Right lobe of liver (tissue), 6 donors: Measurements from ENCODE around the gene PDCD11. TPM values are rescaled to one million over a fixed set of nuclear protein-coding genes. Genes with fewer than 3 reads are reported as not detected.

Experiments
- ATAC-seq, 4 donors: fragments of 200-7000 bp; cut with Tn5 transposase; one replicate each; pipeline ENCODE4 v1.9.1; 2020; ENCODE audit warnings: mild to moderate bottlenecking in 4 of 4, moderate library complexity in 4 of 4
- DNase-seq, 3 donors: peaks; one replicate each; pipeline ENCODE4 v3.0.0-alpha.2; 2020
- H3K27ac ChIP-seq, 3 donors: fragments of 200-600 bp; one replicate each; pipeline ENCODE4 v1.8.0; 2022
- H3K27me3 ChIP-seq, 2 donors: fragments of 200-600 bp; one replicate each; pipeline ENCODE4 v1.8.0; 2022
- H3K36me3 ChIP-seq, 4 donors: fragments of 200-600 bp; sonication (generic) in 1 of 4; one replicate each; pipeline versions ENCODE4 v1.5.1 to v1.8.0; 2017 to 2022; ENCODE audit warnings: control low read depth in 1 of 4
- H3K4me1 ChIP-seq, 4 donors: fragments of 200-600 bp; sonication (generic) in 1 of 4; one replicate each; pipeline versions ENCODE4 v1.5.1 to v1.8.0; 2017 to 2022; ENCODE audit warnings: control low read depth in 1 of 4
- H3K4me3 ChIP-seq, 3 donors: fragments of 200-600 bp; one replicate each; pipeline ENCODE4 v1.8.0; 2022
- H3K9me3 ChIP-seq, 4 donors: fragments of 200-600 bp; sonication (generic) in 1 of 4; one replicate each; pipeline versions ENCODE4 v1.5.1 to v1.8.0; 2017 to 2022; ENCODE audit warnings: control low read depth in 1 of 4
- POLR2A ChIP-seq: fragments of 450-650 bp; IDR thresholded peaks from one replicate; pipeline ENCODE4 v1.6.1; 2017; ENCODE audit warnings: antibody characterized with exemption, mild to moderate bottlenecking
- WGBS: methylation state at CpG from one replicate; pipeline ENCODE4 v1.1.6; 2018; ENCODE audit warnings: low coverage, low lambda C conversion rate; ENCODE audit not compliant: insufficient coverage; ENCODE audit errors: missing lambda C conversion rate; 5-methylcytosine and 5-hydroxymethylcytosine counted together
- intact Hi-C, 2 donors: fragments of 100-400 bp; cut with DNase I; formaldehyde crosslinking; loops; one replicate each; pipeline versions ENCODE4 v1.11.2 to v1.14.1; 2022
- total RNA-seq, 6 experiments: library from RNA; depleted of rRNA in 2 of 6; stranded (reverse); fragments of >200 nt in 2 of 6; fragmentation: NEBNext Ultra II Directional in 3 of 6; extraction: Animal tissue kit (Norgen Biotek cat#: 25700) in 3 of 6; gene quantifications; one replicate each; pipeline versions ENCODE4 v1.1.0 to v1.2.4, GENCODE V29; 2016 to 2023
- TF ChIP-seq, protein P1 (sequence below), 4 donors: fragments of 200-600 bp in 3 of 4; fragments of 450-650 bp in 1 of 4; IDR thresholded peaks; one replicate each; pipeline versions ENCODE4 v1.5.1 to v1.8.0; 2016 to 2022; ENCODE audit warnings: antibody characterized with exemption in 4 of 4, mild to moderate bottlenecking in 2 of 4
- donor health status: DM: no; HTN: yes; CAD: no.
- donor health status: DM: no; HTN: no; CAD: no.
- donor health status: DM: no; HTN: no; CAD: no.
- donor health status: DM: no; HTN: yes; CAD: no.
- donor health status: DM: no; HTN: yes; CAD: no.

Gene PDCD11
- total RNA-seq, 6 experiments from 2014 or later = 10.6 to 13.5 (median 12.0) TPM

DNA sequence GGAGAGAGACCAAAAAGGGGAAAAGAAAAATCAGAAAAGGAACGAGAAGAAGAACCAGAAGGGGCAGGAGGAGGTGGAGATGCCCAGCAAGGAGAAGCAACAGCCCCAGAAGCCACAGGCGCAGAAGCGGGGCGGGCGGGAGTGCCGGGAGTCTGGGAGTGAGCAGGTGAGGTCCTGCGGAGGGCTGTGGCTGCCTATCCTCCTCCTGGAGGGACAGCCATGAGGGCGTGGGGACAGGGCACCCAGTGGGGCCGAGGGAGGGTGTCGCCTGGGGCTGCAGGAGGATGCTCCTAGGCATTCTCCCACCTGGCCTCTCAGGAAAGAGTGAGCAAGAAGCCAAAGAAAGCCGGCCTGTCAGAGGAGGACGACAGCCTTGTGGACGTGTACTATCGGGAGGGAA lies 44.0 kb downstream of the PDCD11 start:
- Histone ChIP-seq H3K4me1 (no peaks in the 10 kb centered on the region), H3K9me3 (no peaks in the 10 kb centered on the region), H3K27me3 (no peaks in the 10 kb centered on the region), H3K4me3 (no peak overlapping the region), H3K27ac (no peak overlapping the region), H3K36me3 (peaks cover 0 to 83% (median 38%) of the 10 kb centered on the region in 4 donors)
- DNase-seq (no peak), ATAC-seq (no peak)
- TF ChIP-seq POLR2A = no peak
- TF ChIP-seq, protein P1, sequence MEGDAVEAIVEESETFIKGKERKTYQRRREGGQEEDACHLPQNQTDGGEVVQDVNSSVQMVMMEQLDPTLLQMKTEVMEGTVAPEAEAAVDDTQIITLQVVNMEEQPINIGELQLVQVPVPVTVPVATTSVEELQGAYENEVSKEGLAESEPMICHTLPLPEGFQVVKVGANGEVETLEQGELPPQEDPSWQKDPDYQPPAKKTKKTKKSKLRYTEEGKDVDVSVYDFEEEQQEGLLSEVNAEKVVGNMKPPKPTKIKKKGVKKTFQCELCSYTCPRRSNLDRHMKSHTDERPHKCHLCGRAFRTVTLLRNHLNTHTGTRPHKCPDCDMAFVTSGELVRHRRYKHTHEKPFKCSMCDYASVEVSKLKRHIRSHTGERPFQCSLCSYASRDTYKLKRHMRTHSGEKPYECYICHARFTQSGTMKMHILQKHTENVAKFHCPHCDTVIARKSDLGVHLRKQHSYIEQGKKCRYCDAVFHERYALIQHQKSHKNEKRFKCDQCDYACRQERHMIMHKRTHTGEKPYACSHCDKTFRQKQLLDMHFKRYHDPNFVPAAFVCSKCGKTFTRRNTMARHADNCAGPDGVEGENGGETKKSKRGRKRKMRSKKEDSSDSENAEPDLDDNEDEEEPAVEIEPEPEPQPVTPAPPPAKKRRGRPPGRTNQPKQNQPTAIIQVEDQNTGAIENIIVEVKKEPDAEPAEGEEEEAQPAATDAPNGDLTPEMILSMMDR (IDR thresholded peaks at IDR 0.05) = no peak
- intact Hi-C loops = no loop called here
- WGBS = 88% methylated on average over 8 of the region's 14 CpGs

DNA sequence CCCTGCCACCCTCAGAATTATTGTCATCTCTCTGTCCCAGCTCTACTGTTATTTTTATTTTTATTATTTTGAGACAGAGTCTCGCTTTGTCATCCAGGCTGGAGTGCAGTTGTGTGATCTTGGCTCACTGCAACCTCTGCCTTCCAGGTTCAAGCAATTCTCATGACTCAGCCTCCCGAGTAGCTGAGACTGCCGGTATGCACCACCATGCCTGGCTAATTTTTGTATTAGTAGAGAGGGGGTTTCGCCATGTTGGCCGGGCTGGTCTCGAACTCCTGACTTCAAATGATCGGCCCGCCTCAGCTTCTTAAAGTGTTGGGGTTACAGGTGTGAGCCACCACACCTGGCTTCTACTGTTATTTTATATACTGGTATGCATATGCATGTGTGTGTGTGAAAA lies 44.8 kb downstream of the PDCD11 start:
- H3K36me3 ChIP-seq = peaks cover 0 to 86% (median 41%) of the 10 kb centered on the region in 4 donors
- ATAC-seq (no peak), DNase-seq (no peak)
- H3K9me3 ChIP-seq = no peaks in the 10 kb centered on the region
- WGBS = 94% methylated on average over 8 of the region's 8 CpGs
- H3K4me1 ChIP-seq = no peaks in the 10 kb centered on the region
- no peak overlapping the region for H3K27ac ChIP-seq
- TF ChIP-seq, protein P1 (IDR thresholded peaks at IDR 0.05) = no peak
- no peak for TF ChIP-seq POLR2A
- no peaks in the 10 kb centered on the region for H3K27me3 ChIP-seq
- intact Hi-C loops = no loop called here
- H3K4me3 ChIP-seq = no peak overlapping the region

DNA sequence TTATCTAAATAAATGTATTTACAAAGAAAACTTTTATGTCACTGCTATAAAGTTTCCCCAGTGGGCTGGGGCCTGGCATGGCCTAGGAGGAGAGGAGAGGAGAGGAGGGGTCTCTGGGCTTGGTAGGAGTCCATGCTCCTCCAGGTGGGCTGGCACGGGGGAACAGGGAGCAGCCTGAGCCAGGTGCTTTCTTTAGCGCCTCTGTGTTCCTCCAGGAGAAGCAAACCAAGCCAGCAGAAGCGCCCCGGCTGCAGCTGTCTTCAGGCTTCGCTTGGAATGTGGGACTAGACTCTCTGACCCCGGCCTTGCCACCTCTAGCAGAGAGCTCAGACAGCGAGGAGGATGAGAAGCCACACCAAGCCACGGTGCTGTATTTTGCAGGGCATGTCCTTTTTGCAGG lies 45.2 kb downstream of the PDCD11 start:
- no peaks in the 10 kb centered on the region for H3K9me3 ChIP-seq
- 86% methylated on average over 4 of the region's 8 CpGs for WGBS
- intact Hi-C loops = no loop called here
- H3K4me1 ChIP-seq = no peaks in the 10 kb centered on the region
- no peak for ATAC-seq
- DNase-seq = no peak
- peaks cover 0 to 89% (median 42%) of the 10 kb centered on the region in 4 donors for H3K36me3 ChIP-seq
- H3K27me3 ChIP-seq = no peaks in the 10 kb centered on the region
- H3K4me3 ChIP-seq = no peak overlapping the region
- TF ChIP-seq POLR2A = no peak
- TF ChIP-seq, protein P1 (IDR thresholded peaks at IDR 0.05) = no peak
- no peak overlapping the region for H3K27ac ChIP-seq

DNA sequence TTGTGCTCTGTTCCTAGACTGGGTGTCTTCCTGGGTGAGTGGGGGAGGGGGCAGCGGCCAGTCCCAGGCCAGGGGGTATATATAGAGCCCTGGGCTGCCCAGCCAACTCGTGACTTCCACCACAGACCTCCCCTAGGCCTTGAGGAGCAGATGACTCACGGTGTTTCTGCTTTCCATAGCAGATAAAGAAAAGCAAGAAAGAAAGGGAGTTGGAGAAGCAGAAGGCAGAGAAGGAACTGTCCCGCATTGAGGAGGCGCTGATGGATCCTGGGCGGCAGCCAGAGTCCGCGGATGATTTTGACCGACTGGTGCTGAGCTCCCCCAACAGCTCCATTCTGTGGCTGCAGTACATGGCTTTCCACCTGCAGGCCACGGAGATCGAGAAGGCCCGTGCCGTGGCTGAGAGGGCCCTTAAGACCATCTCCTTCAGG lies 45.6 kb downstream of the PDCD11 start:
- Histone ChIP-seq H3K36me3 (peaks cover 0 to 89% (median 43%) of the 10 kb centered on the region in 4 donors), H3K27ac (no peak overlapping the region), H3K4me1 (no peaks in the 10 kb centered on the region), H3K4me3 (no peak overlapping the region), H3K27me3 (no peaks in the 10 kb centered on the region), H3K9me3 (no peaks in the 10 kb centered on the region)
- peak in 1 of 4 donors; percentile 42 for ATAC-seq
- intact Hi-C loops = no loop called here
- WGBS = 71% methylated on average over 9 of the region's 13 CpGs
- TF ChIP-seq, protein P1 (IDR thresholded peaks at IDR 0.05) = no peak
- TF ChIP-seq POLR2A = no peak
- DNase-seq = no peak
